ENCODE measurements around the gene BHLHE40. TPM values are rescaled to one million over a fixed set of nuclear protein-coding genes. Genes with fewer than 3 reads are reported as not detected.

The BHLHE40 gene
- total and polyA plus RNA-seq, 2 of the 4 experiments (the other 2 are of a cell fraction), result 22.8 to 31.8 TPM

DNA sequence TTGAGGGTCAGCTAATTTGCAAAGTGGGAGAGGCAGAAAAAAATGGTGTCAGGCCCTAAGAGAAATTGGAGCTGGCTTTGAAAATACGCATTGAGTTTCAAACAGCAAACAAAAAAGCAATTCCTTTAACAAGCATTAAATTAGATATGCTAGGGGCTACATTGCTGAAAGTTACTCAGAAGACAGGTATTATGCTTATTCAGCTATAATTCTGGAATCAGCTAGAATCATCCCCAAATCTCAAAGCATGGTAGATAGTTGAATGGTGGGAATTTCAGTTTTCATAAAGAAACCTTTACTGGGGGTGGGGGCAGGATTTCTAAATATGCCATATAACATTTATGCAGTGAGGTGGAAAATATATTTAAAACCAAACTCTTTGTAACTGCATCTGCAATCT lies 50.5 kb downstream of the BHLHE40 start:
- no peak for ATAC-seq (ENCODE audit: low read depth)
- POLR2A ChIA-PET (ENCODE audit: unreplicated experiment), result no interaction called here
- no peak overlapping the region for H3K4me3 ChIP-seq (ENCODE audit: insufficient read depth, low read depth, low read length)

More for the DNA sequence above, 50.5 kb downstream of the BHLHE40 start:
- Histone ChIP-seq H2AK9ac (replicated peaks; ENCODE audit: low read depth, low read length, poor library complexity) (no peak overlapping the region), H3K4me1 (ENCODE audit: control insufficient read depth, insufficient read depth, low read length) (peaks cover 3% of the 10 kb centered on the region), H3K36me3 (ENCODE audit: control insufficient read depth, insufficient read depth, low read length) (no peaks in the 10 kb centered on the region), H3K14ac (replicated peaks; ENCODE audit: low read depth, low read length) (no peak overlapping the region), H2BK5ac (ENCODE audit: low read depth, low read length, poor library complexity, severe bottlenecking) (no peak overlapping the region), H3K9me1 (ENCODE audit: insufficient read depth, low read length) (0 out of 2 replicates have a peak, but pooled peaks cover 3% of the 10 kb centered on the region), H4K20me1 (ENCODE audit: insufficient read depth, low read length) (no peaks in the 10 kb centered on the region), H3K4ac (ENCODE audit: low read depth, low read length) (no peak overlapping the region), H2AK5ac (ENCODE audit: low read depth, low read length) (no peak overlapping the region), H4K91ac (ENCODE audit: insufficient read depth, low read depth, low read length) (no peak overlapping the region), H4K8ac (ENCODE audit: low read depth in 2 of 2, low read length in 2 of 2) (no peak overlapping the region), H3K27me3 (ENCODE audit: control insufficient read depth, insufficient read depth, low read length) (no peaks in the 10 kb centered on the region), H3K18ac (ENCODE audit: low read depth, low read length) (no peak overlapping the region), H3K56ac (ENCODE audit: extremely low read depth, insufficient read depth, low read length) (no peak overlapping the region), H3K9ac (ENCODE audit: low read depth, low read length) (no peak overlapping the region), H2BK120ac (ENCODE audit: low read depth, low read length) (no peak overlapping the region), H3K27ac (ENCODE audit: insufficient read depth, low read length) (no peak overlapping the region), H2BK15ac (ENCODE audit: low read depth, low read length) (no peak overlapping the region), H4K5ac (ENCODE audit: low read depth, low read length) (no peak overlapping the region), H3K9me3 (ENCODE audit: control insufficient read depth, insufficient read depth, low read length) (no peaks in the 10 kb centered on the region), H3K79me1 (ENCODE audit: low read depth in 1 of 2, low read length in 2 of 2) (no peaks in the 10 kb centered on the region), H3K23ac (ENCODE audit: low read depth, low read length) (no peak overlapping the region), H2BK20ac (ENCODE audit: low read depth, low read length) (no peak overlapping the region), H3K4me2 (ENCODE audit: low read depth, low read length) (no peak overlapping the region), H2AFZ (replicated peaks; ENCODE audit: low read length, poor library complexity) (no peak overlapping the region)
- TF ChIP-seq SMC3 (IDR thresholded peaks at IDR 0.05; ENCODE audit: low read depth, low read length), result no peak
- no peak for TF ChIP-seq BHLHE40 (IDR thresholded peaks at IDR 0.05; ENCODE audit: low read depth, low read length)
- peak; percentile 79 for TF ChIP-seq MAFK (IDR thresholded peaks at IDR 0.05; ENCODE audit: low read depth, low read length)
- no TSS peak for BruUV-seq (replicated peaks)
- no CpG with 5 or more reads among the region's 1 CpG for WGBS, 2 experiments (ENCODE audit: extremely low coverage in 2 of 2, insufficient read length in 1 of 2)
- no peak for DNase-seq
- intact Hi-C loops (cut with micrococcal nuclease), result loop anchor here (5.0 kb wide), 2 partner anchors 147 to 197 kb away; no protein-coding TSS in a partner anchor
- dilution Hi-C loops (cut with HindIII; ENCODE audit: low sequenced_read_pairs, unreplicated experiment), result no loop called here
- CTCF ChIA-PET, result interaction anchor here (0.6 kb wide), 1 partner anchor 319 kb away, joined by 3 read pairs; no protein-coding TSS in a partner anchor
- in situ Hi-C loops (cut with MboI; ENCODE audit: low sequenced_read_pairs), result loop anchor here (10.0 kb wide), 1 partner anchor 315 kb away; no protein-coding TSS in a partner anchor

All from IMR-90 (cell line).